ENCODE measurements around the gene MAPK8IP1. TPM values are rescaled to one million over a fixed set of nuclear protein-coding genes. Genes with fewer than 3 reads are reported as not detected.

The MAPK8IP1 gene
- total RNA-seq, 1 donor from 2014 or later, result 299 TPM

DNA sequence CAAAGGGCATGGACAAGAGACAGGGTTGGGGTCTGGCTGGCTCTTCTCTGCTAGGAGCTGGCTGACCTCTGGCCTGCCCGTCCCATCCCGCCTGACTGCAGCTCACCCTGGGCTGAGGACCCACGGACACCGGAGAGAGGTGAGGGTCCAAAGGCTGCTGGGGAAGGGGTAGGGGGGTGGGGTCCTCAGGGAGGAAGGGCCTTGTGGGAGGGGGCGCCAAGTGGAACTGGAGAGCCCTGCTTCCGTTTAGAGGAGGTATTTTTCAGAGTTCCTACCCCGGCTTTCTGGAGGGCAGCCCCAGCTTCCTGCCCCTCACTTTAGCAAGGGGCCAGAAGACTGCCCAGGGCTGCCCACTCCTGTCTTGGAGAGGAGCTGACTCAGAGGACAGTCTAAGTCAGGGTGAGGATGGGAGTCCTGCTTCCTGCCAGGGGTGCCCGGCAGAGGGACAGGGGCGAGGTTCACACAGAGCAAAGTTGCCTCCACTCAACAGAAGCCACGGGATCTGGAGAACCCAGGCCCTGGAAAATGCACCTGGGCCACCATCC, 44.1 kb downstream of the MAPK8IP1 start:
- peaks cover 12% of the 10 kb centered on the region for H3K27me3 Mint-ChIP-seq (ENCODE audit: unreplicated experiment)
- H3K4me3 Mint-ChIP-seq (ENCODE audit: unreplicated experiment), result no peak overlapping the region
- no peak for TF ChIP-seq CTCF (IDR thresholded peaks at IDR 0.05; ENCODE audit: partially characterized antibody, unreplicated experiment)
- H3K9me3 Mint-ChIP-seq (ENCODE audit: unreplicated experiment), result peaks cover 5% of the 10 kb centered on the region
- H3K27ac Mint-ChIP-seq (ENCODE audit: unreplicated experiment), result no peak overlapping the region
- peaks cover 10% of the 10 kb centered on the region for H3K4me1 Mint-ChIP-seq (ENCODE audit: low read depth, unreplicated experiment)
- no peak for DNase-seq
- peaks cover 5% of the 10 kb centered on the region for H3K36me3 Mint-ChIP-seq (ENCODE audit: unreplicated experiment)

DNA sequence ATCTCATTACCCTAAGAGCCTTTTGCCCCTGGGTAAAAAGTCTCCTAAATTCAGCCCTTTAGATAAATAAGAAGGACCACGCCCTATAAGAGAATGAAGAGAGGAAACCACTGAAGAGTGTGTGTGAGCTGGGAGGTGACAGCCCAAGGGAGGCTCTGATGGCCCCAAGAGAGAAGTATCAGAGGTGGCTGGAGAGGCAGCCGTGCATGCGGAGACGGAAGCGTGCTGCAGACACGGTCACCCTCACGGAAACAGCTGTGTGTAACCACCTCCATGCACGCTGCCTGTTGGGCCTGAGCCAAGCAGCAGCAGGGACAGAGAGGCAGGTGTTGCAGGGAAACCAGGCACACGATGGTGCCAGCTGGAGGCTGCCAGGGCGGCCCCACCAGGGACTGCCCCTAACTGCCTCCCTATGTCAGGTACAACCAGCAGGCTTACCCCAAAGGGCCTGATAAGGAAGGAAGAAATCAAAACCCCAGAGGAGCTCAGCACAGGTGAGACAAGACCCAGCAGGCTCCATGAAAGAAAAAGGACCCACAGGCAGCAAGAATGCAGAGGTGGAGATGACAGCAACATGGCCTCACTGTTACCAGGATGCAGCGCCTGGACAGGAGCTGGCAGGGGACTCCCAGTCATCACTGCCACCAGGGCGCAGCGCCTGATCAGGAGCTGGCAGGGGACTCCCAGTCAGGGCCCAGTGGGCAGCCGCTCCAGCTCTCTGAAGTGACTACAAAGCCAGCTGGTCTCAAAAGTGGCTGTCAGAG, 44.8 kb downstream of the MAPK8IP1 start:
- peaks cover 8% of the 10 kb centered on the region for H3K27me3 Mint-ChIP-seq (ENCODE audit: unreplicated experiment)
- H3K4me1 Mint-ChIP-seq (ENCODE audit: low read depth, unreplicated experiment), result peaks cover 10% of the 10 kb centered on the region
- no peak for DNase-seq
- no peak overlapping the region for H3K27ac Mint-ChIP-seq (ENCODE audit: unreplicated experiment)
- TF ChIP-seq CTCF (IDR thresholded peaks at IDR 0.05; ENCODE audit: partially characterized antibody, unreplicated experiment), result no peak
- peaks cover 7% of the 10 kb centered on the region for H3K9me3 Mint-ChIP-seq (ENCODE audit: unreplicated experiment)
- peaks cover 5% of the 10 kb centered on the region for H3K36me3 Mint-ChIP-seq (ENCODE audit: unreplicated experiment)
- H3K4me3 Mint-ChIP-seq (ENCODE audit: unreplicated experiment), result no peak overlapping the region

- no peak overlapping the region for H3K27ac Mint-ChIP-seq (ENCODE audit: unreplicated experiment)
Observed at GRCh38 chr11:45930951-45931570, 45.6 kb downstream of the MAPK8IP1 start.

DNA sequence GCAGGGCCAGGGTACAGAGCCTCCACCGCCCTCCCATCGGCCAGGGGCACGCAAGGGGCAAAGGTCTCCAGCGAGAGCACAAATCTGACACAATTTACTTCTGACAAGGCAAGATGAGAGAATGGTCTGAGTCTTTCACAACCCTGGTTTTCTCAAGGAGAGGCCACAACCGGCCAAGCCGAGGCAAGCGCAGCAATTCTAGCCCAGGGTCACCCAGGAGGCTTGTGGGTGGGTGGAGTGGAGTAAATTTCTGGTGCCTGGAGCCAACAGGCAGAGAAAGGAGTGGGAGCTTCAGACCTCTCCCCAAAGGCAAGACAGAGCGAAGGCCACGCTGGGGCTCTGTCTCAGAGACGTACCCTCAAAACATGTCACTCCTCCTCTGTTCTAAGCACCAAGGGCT, 46.3 kb downstream of the MAPK8IP1 start:
- Mint-ChIP-seq H3K27me3 (ENCODE audit: unreplicated experiment) (peaks cover 3% of the 10 kb centered on the region), H3K36me3 (ENCODE audit: unreplicated experiment) (peaks cover 5% of the 10 kb centered on the region), H3K9me3 (ENCODE audit: unreplicated experiment) (peaks cover 5% of the 10 kb centered on the region), H3K4me3 (ENCODE audit: unreplicated experiment) (no peak overlapping the region), H3K27ac (ENCODE audit: unreplicated experiment) (no peak overlapping the region), H3K4me1 (ENCODE audit: low read depth, unreplicated experiment) (peaks cover 4% of the 10 kb centered on the region)
- TF ChIP-seq CTCF (IDR thresholded peaks at IDR 0.05; ENCODE audit: partially characterized antibody, unreplicated experiment), result no peak
- DNase-seq, result no peak

More at GRCh38 chr11:45930951-45931570, 45.6 kb downstream of the MAPK8IP1 start:
- Mint-ChIP-seq H3K4me1 (ENCODE audit: low read depth, unreplicated experiment) (peaks cover 8% of the 10 kb centered on the region), H3K27me3 (ENCODE audit: unreplicated experiment) (peaks cover 5% of the 10 kb centered on the region), H3K36me3 (ENCODE audit: unreplicated experiment) (peaks cover 5% of the 10 kb centered on the region), H3K9me3 (ENCODE audit: unreplicated experiment) (peaks cover 5% of the 10 kb centered on the region), H3K4me3 (ENCODE audit: unreplicated experiment) (no peak overlapping the region)
- TF ChIP-seq CTCF (IDR thresholded peaks at IDR 0.05; ENCODE audit: partially characterized antibody, unreplicated experiment), result no peak
- no peak for DNase-seq

DNA sequence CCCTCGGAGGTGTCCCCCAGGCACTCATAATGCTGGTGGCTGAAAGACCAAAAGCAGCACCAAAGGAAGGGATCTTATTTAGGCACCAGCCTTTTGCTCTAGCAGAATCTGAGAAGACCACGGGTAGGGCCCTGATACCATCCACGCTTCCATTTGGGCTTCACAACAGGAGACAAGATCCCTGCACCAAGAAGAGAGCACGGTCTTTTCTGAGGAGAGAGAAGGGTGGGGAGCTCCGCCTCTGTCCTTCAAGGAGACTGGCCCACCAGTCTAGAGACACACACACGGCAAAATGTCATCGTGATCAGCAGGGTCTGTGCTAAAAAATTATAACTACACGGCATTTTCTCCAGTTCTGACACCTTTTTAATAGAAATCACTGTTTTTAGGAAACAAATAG, 46.8 kb downstream of the MAPK8IP1 start:
- H3K36me3 Mint-ChIP-seq (ENCODE audit: unreplicated experiment), result peaks cover 5% of the 10 kb centered on the region

More for the DNA sequence above, 46.8 kb downstream of the MAPK8IP1 start:
- DNase-seq, result no peak
- Mint-ChIP-seq H3K9me3 (ENCODE audit: unreplicated experiment) (peaks cover 5% of the 10 kb centered on the region), H3K27me3 (ENCODE audit: unreplicated experiment) (peaks cover 3% of the 10 kb centered on the region), H3K4me3 (ENCODE audit: unreplicated experiment) (no peak overlapping the region), H3K4me1 (ENCODE audit: low read depth, unreplicated experiment) (peaks cover 4% of the 10 kb centered on the region), H3K27ac (ENCODE audit: unreplicated experiment) (no peak overlapping the region)
- TF ChIP-seq CTCF (IDR thresholded peaks at IDR 0.05; ENCODE audit: partially characterized antibody, unreplicated experiment), result no peak

Data from glutamatergic neuron (in vitro differentiated cells).